Stomach (tissue), 4 donors: ENCODE data around the gene ASB16.

ENCODE experiments used
- EP300 ChIP-seq: sonication (generic); formaldehyde crosslinking; IDR thresholded peaks from one replicate; pipeline ENCODE4 v1.6.1; 2017; ENCODE audit warnings: antibody characterized with exemption
- POLR2AphosphoS5 ChIP-seq, 3 donors: sonication (generic); formaldehyde crosslinking; IDR thresholded peaks; one replicate each; pipeline ENCODE4 v1.6.1; 2016; ENCODE audit warnings: antibody characterized with exemption in 3 of 3
- TF ChIP-seq, protein P1 (sequence below), 7 experiments: fragments of 450-650 bp in 4 of 7; fragments of 200-600 bp in 3 of 7; sonication (generic) in 3 of 7; IDR thresholded peaks; one replicate each; pipeline ENCODE4 v1.5.1; 2016 to 2019; ENCODE audit warnings: antibody characterized with exemption in 7 of 7, control low read depth in 2 of 7, mild to moderate bottlenecking in 1 of 7

DNA sequence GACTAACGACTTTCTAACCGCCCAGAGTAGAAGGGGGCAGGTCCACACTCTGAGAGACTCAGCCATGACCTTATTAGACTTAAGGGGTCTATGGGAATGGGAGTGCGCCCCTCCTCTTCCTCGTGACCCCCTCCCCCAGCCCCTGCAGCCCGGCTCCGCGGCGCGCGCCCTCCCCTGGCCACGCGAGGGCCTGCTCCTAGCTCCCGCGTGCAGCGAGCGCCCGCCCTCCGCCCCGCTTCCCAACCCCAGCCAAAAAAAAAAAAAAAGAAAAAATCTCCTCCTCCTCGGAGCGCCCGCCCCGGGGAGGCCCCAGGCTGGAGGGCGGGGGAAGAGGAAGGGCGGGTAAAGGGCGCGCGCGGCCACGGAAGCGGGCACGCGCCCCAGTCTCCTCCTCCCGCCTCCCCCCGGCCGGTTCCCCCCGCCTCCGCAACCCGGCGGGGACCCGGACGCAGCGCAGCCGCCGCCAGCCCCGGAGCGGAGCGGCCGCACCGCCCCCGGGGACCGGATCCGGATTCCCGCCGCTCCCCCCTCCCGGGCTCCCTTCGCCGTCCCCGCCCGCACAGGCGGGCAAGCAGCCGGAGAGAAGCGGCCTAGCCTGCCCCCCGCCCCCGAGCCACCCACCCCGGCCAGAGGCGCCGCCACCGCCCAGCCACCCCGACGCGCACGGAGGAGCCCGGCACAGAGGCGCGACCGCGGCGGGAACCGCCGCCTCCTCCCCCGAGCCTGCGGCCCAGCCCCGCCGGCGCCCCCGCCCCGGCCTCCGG is 48.0 kb downstream of the ASB16 start:
- TF ChIP-seq, protein P1, sequence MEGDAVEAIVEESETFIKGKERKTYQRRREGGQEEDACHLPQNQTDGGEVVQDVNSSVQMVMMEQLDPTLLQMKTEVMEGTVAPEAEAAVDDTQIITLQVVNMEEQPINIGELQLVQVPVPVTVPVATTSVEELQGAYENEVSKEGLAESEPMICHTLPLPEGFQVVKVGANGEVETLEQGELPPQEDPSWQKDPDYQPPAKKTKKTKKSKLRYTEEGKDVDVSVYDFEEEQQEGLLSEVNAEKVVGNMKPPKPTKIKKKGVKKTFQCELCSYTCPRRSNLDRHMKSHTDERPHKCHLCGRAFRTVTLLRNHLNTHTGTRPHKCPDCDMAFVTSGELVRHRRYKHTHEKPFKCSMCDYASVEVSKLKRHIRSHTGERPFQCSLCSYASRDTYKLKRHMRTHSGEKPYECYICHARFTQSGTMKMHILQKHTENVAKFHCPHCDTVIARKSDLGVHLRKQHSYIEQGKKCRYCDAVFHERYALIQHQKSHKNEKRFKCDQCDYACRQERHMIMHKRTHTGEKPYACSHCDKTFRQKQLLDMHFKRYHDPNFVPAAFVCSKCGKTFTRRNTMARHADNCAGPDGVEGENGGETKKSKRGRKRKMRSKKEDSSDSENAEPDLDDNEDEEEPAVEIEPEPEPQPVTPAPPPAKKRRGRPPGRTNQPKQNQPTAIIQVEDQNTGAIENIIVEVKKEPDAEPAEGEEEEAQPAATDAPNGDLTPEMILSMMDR (IDR thresholded peaks at IDR 0.05), result peak in 5 of 7 experiments; percentile 24 to 64 (median 50)
- TF ChIP-seq EP300, result no peak
- TF ChIP-seq POLR2AphosphoS5 (IDR thresholded peaks at IDR 0.05), result peak in 2 of 3 donors; percentile 60 to 75
